Testis (tissue), 3 donors: Measurements from ENCODE around the gene TMEM219. TPM values are rescaled to one million over a fixed set of nuclear protein-coding genes. Genes with fewer than 3 reads are reported as not detected.
A peak's percentile ranks its signal among the peaks of the same experiment; 100 is the strongest.

Experiments
- DNase-seq: peaks from one replicate; pipeline ENCODE4 v3.0.0-alpha.2; 2019
- H3K27ac ChIP-seq, 2 donors: fragments of 200-600 bp; sonication (generic); one replicate each; pipeline ENCODE4 v1.5.1; 2019
- H3K27me3 ChIP-seq: fragments of 200-600 bp; sonication (generic); one replicate; pipeline ENCODE4 v1.5.1; 2019
- H3K36me3 ChIP-seq: fragments of 200-600 bp; sonication (generic); one replicate; pipeline ENCODE4 v1.5.1; 2017; ENCODE audit warnings: low read depth; ENCODE audit errors: missing control alignments
- H3K4me1 ChIP-seq: fragments of 200-600 bp; sonication (generic); one replicate; pipeline ENCODE4 v1.5.1; 2019
- H3K4me3 ChIP-seq, 2 donors: fragments of 200-600 bp; sonication (generic); one replicate each; pipeline ENCODE4 v1.5.1; 2017 to 2019
- H3K9me3 ChIP-seq: fragments of 200-600 bp; sonication (generic); one replicate; pipeline ENCODE4 v1.5.1; 2017
- CTCF ChIP-seq, 3 experiments: fragments of 450-650 bp in 2 of 3; fragments of 200-600 bp in 1 of 3; sonication (generic) in 1 of 3; IDR thresholded peaks; one replicate each; pipeline ENCODE4 v1.5.1; 2016 to 2019; ENCODE audit warnings: antibody characterized with exemption in 3 of 3, mild to moderate bottlenecking in 2 of 3, moderate library complexity in 1 of 3
- POLR2A ChIP-seq: fragments of 450-650 bp; IDR thresholded peaks from one replicate; pipeline ENCODE4 v1.6.1; 2017; ENCODE audit warnings: antibody characterized with exemption, mild to moderate bottlenecking, moderate library complexity
- WGBS, 2 donors: methylation state at CpG; one replicate each; pipeline ENCODE4 v1.1.5; 2018; 5-methylcytosine and 5-hydroxymethylcytosine counted together
- intact Hi-C: fragments of 100-400 bp; cut with DNase I; formaldehyde crosslinking; loops from one replicate; pipeline ENCODE4 v1.15.1; 2023; ENCODE audit warnings: low total_unique reads
- polyA plus RNA-seq: library from polyadenylated mRNA; stranded (reverse); fragments of 350-450 nt; fragmentation: Illumina TruSeq; extraction: RNeasy Lipid Tissue Mini Kit (QIAGEN cat#74804); gene quantifications from one replicate; pipeline ENCODE4 v1.2.3, GENCODE V29; 2014; ENCODE audit warnings: low read depth, low replicate concordance; ENCODE audit not compliant: insufficient read depth
- total RNA-seq, 2 donors: library from RNA; depleted of rRNA; stranded (reverse); fragments of >200 nt; gene quantifications; one replicate each; pipeline ENCODE4 v1.2.3, GENCODE V29; 2016

The TMEM219 gene
- total and polyA plus RNA-seq, 3 donors from 2014 or later, result 160 to 280 (median 203) TPM

- H3K27me3 ChIP-seq, result no peaks in the 10 kb centered on the region
- H3K9me3 ChIP-seq, result no peaks in the 10 kb centered on the region
- peak; percentile 29 for DNase-seq
- peaks cover 17% of the 10 kb centered on the region for H3K4me1 ChIP-seq
- TF ChIP-seq CTCF (IDR thresholded peaks at IDR 0.05), result no peak
- TF ChIP-seq POLR2A, result no peak
- H3K4me3 ChIP-seq, result peak overlapping the region; percentile 81 to 89
- H3K27ac ChIP-seq, result peak overlapping the region; percentile 89 to 96
- 1% methylated on average over 18 of the region's 18 CpGs for WGBS, 2 donors
- H3K36me3 ChIP-seq, result no peaks in the 10 kb centered on the region
- intact Hi-C loops, result no loop called here
Observed at GRCh38 chr16:29962344-29962994, 590 bp downstream of the TMEM219 start.

- intact Hi-C loops, result no loop called here
- Histone ChIP-seq H3K27ac (peak overlapping the region; percentile 89 to 96), H3K27me3 (no peaks in the 10 kb centered on the region), H3K9me3 (no peaks in the 10 kb centered on the region), H3K4me3 (peak overlapping the region in 1 of 2 donors; percentile 81), H3K4me1 (peaks cover 17% of the 10 kb centered on the region), H3K36me3 (no peaks in the 10 kb centered on the region)
- 64 to 68% methylated on average over 14 of the region's 14 CpGs for WGBS, 2 donors
- no peak for DNase-seq
- TF ChIP-seq CTCF (IDR thresholded peaks at IDR 0.05), result no peak
Observed at GRCh38 chr16:29963021-29963743, 1.3 kb downstream of the TMEM219 start.

- Histone ChIP-seq H3K9me3 (no peaks in the 10 kb centered on the region), H3K36me3 (no peaks in the 10 kb centered on the region), H3K27me3 (no peaks in the 10 kb centered on the region), H3K27ac (no peak overlapping the region), H3K4me3 (no peak overlapping the region), H3K4me1 (peaks cover 9% of the 10 kb centered on the region)
- DNase-seq, result no peak
- 93 to 98% methylated on average over 3 to 4 of the region's 4 CpGs for WGBS, 2 donors
- intact Hi-C loops, result no loop called here
- TF ChIP-seq CTCF (IDR thresholded peaks at IDR 0.05), result no peak
- no peak for TF ChIP-seq POLR2A
Observed at GRCh38 chr16:29968205-29968604, 6.3 kb downstream of the TMEM219 start.

GRCh38 chr16:29971304-29971703 is 9.4 kb downstream of the TMEM219 start:
- intact Hi-C loops, result no loop called here
- TF ChIP-seq POLR2A (no peak), CTCF (IDR thresholded peaks at IDR 0.05) (no peak)
- H3K4me1 ChIP-seq, result peaks cover 17% of the 10 kb centered on the region
- H3K27ac ChIP-seq, result no peak overlapping the region
- no peaks in the 10 kb centered on the region for H3K27me3 ChIP-seq
- WGBS, 2 donors, result 86% methylated on average over 8 of the region's 8 CpGs
- H3K4me3 ChIP-seq, result no peak overlapping the region
- no peaks in the 10 kb centered on the region for H3K36me3 ChIP-seq
- H3K9me3 ChIP-seq, result no peaks in the 10 kb centered on the region
- no peak for DNase-seq
